Stimulated activated CD8-positive, alpha-beta memory T cell treated with anti-CD3 and anti-CD28 coated beads, Interleukin-7, amount 100 ng/mL, for 48 hours (primary cell): ENCODE data around the gene RAC2.

ENCODE experiments used
- DNase-seq, 2 donors: peaks; one replicate each; pipeline ENCODE4 v3.0.0-alpha.2; 2020; ENCODE audit warnings: low read depth in 1 of 2; ENCODE audit errors: extremely low read depth in 1 of 2

The RAC2 gene

GRCh38 chr22:37224757-37225420 is 19.2 kb downstream of the RAC2 start:
- DNase-seq = no peak

GRCh38 chr22:37223965-37224551 is 20.0 kb downstream of the RAC2 start:
- DNase-seq = no peak

- DNase-seq = no peak
Measured at GRCh38 chr22:37222440-37222971, 21.6 kb downstream of the RAC2 start.

- no peak for DNase-seq
Measured at GRCh38 chr22:37221424-37222333, 22.4 kb downstream of the RAC2 start.

GRCh38 chr22:37220543-37220981 is 23.5 kb downstream of the RAC2 start:
- DNase-seq = no peak

- no peak for DNase-seq
Measured at GRCh38 chr22:37219533-37219932, 24.5 kb downstream of the RAC2 start.

GRCh38 chr22:37218771-37219411 is 25.2 kb downstream of the RAC2 start:
- peak in 1 of 2 donors; percentile 66 for DNase-seq

GRCh38 chr22:37218399-37218770 is 25.7 kb downstream of the RAC2 start:
- no peak for DNase-seq

- DNase-seq = no peak
Measured at GRCh38 chr22:37215890-37216289, 28.2 kb downstream of the RAC2 start.

- DNase-seq = no peak
Measured at GRCh38 chr22:37214731-37215030, 29.4 kb downstream of the RAC2 start.

- DNase-seq = no peak
Measured at GRCh38 chr22:37213941-37214730, 29.9 kb downstream of the RAC2 start.

- DNase-seq = no peak
Measured at GRCh38 chr22:37213218-37213855, 30.7 kb downstream of the RAC2 start.

GRCh38 chr22:37212174-37212906 is 31.7 kb downstream of the RAC2 start, which contains the start of gene SSTR3:
Gene SSTR3 (minus strand): TSS chr22:37212477. CDS start chr22:37207803, 4,674 bp downstream.
- DNase-seq = no peak

- no peak for DNase-seq
Measured at GRCh38 chr22:37211866-37212173, 32.2 kb downstream of the RAC2 start.

GRCh38 chr22:37211075-37211865 is 32.8 kb downstream of the RAC2 start:
- DNase-seq = no peak

- no peak for DNase-seq
Measured at GRCh38 chr22:37210041-37210803, 33.8 kb downstream of the RAC2 start.

GRCh38 chr22:37209140-37209845 is 34.8 kb downstream of the RAC2 start:
- no peak for DNase-seq
